ENCODE results near the gene WDR27.
"Not testable (repeated sequence)": the region's sequence is repeated elsewhere in the genome, so short reads cannot be mapped to it uniquely, and the experiment has no call there.

The WDR27 gene

GRCh38 chr6:169494038-169494437 is 207.8 kb downstream of the WDR27 start:
- DNase-seq (ENCODE audit: low read depth in 3 of 3, low spot score in 1 of 3): no peak

DNA sequence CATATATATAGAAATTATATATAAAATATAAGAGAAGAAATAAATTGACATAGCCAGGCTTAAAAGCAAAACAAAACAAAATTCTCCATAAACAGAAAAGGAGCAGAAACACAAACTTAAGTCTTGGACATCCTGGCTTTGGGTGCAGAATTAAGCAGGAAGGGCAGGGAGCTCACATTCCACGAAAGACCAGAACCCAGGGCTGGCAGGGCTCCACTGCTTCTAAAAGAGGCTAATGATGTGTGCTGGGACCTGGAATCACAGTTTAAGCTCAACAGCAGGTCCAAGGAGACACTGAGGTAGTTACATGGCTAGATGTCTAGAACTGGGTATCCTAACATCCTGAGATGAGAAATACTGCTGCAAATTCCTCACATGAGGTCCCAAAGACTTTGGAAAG is 210.3 kb downstream of the WDR27 start:
- DNase-seq (ENCODE audit: low read depth in 3 of 3, low spot score in 1 of 3): no peak

- no peak for DNase-seq (ENCODE audit: low read depth in 3 of 3, low spot score in 1 of 3)
Measured at GRCh38 chr6:169490830-169491229, 211.0 kb downstream of the WDR27 start.

DNA sequence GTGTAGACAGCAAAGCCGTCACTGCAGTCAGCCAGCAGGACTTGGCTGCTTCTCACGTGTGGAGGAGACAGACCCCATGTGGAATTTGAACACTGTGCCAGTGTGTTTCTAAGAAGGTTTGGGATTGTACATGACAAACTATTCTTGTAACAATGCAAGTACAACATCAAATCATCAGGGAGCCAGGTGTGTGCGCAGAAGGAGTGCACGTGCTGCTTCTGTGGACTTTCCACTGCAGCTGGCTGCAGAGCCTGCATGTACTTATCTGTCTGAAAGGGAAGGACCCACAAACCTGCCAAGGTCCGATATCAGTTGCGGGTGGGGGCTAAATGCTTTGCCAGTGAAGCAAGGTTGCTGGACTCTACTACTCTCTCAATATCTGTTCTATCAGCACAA is 211.6 kb downstream of the WDR27 start:
- DNase-seq (ENCODE audit: low read depth in 3 of 3, low spot score in 1 of 3): no peak

DNA sequence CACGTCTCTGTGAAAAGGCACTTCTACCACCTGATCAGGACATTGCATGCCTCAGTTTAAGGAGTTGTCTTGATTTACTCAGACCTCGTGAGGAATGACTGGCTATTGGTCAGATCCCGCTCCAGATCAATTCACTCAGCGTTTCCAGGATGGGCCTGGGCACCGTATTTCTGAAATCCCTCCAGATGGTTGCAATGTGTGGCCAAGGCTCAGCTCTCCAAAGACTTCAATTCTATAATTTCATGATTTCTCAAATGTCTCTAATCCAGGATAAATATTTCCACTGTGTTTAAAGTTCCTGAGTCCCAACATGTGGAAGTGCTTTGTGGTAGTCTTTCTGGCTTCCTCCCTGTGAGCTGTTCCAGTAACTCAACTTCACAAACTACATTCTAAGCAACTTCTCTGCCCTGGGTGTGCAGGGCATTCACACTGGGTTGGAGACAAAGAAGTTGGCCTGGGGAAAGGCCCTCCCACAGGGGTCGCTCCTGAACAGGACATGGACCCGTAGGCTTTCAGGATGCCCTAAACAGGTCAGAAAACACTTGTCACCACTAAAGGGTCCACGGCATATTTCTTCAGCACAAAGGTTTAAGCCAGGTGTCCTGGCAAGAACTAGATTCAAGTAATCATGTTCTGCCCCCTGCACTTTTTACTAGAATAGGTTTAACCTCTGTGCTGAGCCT is 212.1 kb downstream of the WDR27 start:
- no peak for DNase-seq (ENCODE audit: low read depth in 3 of 3, low spot score in 1 of 3)

GRCh38 chr6:169487579-169488436 is 214.0 kb downstream of the WDR27 start:
- DNase-seq (ENCODE audit: low read depth in 3 of 3, low spot score in 1 of 3): no peak

GRCh38 chr6:169479783-169480495 is 221.9 kb downstream of the WDR27 start:
- no peak for DNase-seq (ENCODE audit: low read depth in 3 of 3, low spot score in 1 of 3)

DNA sequence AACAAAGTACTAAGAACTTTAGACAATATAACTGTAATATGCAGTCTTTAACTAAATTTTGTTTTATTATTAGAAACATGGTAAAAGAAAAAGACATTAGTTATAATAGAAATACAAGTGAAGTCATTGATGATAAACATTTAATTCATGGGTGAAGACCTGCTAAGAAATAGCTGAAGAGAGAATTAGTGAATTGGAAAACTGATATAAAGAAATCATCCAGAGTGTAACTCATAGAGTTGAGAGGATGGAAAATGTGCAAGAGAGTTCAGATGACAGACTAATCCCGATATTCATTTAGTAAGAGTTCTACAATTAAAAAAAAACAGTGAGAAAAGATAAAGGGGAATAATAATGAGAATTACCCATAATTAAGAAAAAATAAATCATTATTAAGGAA is 227.5 kb downstream of the WDR27 start:
- no peak for DNase-seq (ENCODE audit: low read depth in 3 of 3, low spot score in 1 of 3)

DNA sequence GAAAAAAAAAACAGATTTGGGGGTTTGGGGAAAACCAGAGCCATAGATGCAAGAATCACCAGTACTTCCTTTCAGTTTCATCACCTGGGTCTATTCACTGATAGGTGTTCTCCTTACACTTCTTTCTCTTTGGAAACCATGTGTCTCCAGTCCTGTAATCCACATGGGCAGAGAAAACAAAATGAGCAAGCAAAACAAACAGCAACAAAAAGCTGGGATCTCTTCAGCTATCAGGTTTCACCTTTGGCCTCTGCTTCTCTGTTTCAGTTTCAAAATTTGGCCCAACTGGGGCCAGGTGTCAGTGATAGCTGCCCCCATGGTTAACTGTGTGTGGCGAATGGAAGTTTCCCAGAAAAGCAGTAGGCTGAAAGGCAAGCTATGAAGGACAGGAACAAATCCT is 228.2 kb downstream of the WDR27 start:
- no peak for DNase-seq (ENCODE audit: low read depth in 3 of 3, low spot score in 1 of 3)

- no peak for DNase-seq (ENCODE audit: low read depth in 3 of 3, low spot score in 1 of 3)
Measured at GRCh38 chr6:169472786-169473416, 228.9 kb downstream of the WDR27 start.

DNA sequence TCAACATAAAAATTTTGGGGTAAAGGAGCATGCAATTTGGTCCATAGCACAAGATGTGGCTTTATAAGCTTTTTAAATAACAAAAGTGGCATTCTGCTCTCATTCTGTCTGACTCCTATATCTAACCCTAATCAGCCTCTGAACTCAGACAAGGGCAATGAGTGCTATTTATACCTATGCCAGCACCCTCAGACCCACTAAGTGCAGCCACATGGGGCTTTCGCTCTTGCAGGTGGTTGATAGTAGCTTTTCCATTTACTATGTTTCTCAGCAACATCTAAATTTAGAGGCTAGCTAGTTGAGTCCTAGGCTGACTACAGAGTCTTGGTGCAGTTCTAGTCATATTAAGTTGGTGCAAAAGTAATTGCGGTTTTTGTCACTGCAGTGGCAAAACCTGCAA is 231.0 kb downstream of the WDR27 start:
- DNase-seq (ENCODE audit: low read depth in 3 of 3, low spot score in 1 of 3): no peak

- DNase-seq (ENCODE audit: low read depth in 3 of 3, low spot score in 1 of 3): no peak
Measured at GRCh38 chr6:169469028-169469427, 232.8 kb downstream of the WDR27 start.

- not testable (repeated sequence) for DNase-seq (ENCODE audit: low read depth in 3 of 3, low spot score in 1 of 3)
Measured at GRCh38 chr6:169467755-169468154, 234.1 kb downstream of the WDR27 start.

- DNase-seq (ENCODE audit: low read depth in 3 of 3, low spot score in 1 of 3): not testable (repeated sequence)
Measured at GRCh38 chr6:169466256-169466655, 235.6 kb downstream of the WDR27 start.

- no peak for DNase-seq (ENCODE audit: low read depth in 3 of 3, low spot score in 1 of 3)
Measured at GRCh38 chr6:169457762-169458161, 244.1 kb downstream of the WDR27 start.

GRCh38 chr6:169456840-169457239 is 245.0 kb downstream of the WDR27 start:
- no peak for DNase-seq (ENCODE audit: low read depth in 3 of 3, low spot score in 1 of 3)

DNA sequence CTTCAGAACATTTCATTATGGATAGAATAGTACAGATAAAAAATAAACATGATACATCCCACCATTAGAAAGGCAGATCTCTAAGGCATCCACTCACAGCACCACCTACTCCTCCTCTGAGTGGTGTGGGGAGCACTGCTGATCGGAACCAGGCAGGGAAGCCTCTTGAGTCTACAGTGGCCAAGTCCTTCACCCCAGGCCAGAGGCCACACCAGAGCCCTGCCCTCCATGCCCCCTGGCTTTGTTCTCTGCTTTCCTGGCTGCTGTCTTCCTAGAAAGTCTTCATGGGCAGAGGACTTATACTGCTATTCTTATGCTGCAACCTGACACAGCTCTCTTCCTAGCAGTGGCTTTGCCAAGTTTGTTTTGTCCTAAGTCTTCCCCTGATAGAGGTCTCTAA is 246.4 kb downstream of the WDR27 start:
- no peak for DNase-seq (ENCODE audit: low read depth in 3 of 3, low spot score in 1 of 3)

- DNase-seq (ENCODE audit: low read depth in 3 of 3, low spot score in 1 of 3): no peak
Measured at GRCh38 chr6:169454872-169455204, 247.0 kb downstream of the WDR27 start.

- DNase-seq (ENCODE audit: low read depth in 3 of 3, low spot score in 1 of 3): no peak
Measured at GRCh38 chr6:169454204-169454871, 247.5 kb downstream of the WDR27 start.

DNA sequence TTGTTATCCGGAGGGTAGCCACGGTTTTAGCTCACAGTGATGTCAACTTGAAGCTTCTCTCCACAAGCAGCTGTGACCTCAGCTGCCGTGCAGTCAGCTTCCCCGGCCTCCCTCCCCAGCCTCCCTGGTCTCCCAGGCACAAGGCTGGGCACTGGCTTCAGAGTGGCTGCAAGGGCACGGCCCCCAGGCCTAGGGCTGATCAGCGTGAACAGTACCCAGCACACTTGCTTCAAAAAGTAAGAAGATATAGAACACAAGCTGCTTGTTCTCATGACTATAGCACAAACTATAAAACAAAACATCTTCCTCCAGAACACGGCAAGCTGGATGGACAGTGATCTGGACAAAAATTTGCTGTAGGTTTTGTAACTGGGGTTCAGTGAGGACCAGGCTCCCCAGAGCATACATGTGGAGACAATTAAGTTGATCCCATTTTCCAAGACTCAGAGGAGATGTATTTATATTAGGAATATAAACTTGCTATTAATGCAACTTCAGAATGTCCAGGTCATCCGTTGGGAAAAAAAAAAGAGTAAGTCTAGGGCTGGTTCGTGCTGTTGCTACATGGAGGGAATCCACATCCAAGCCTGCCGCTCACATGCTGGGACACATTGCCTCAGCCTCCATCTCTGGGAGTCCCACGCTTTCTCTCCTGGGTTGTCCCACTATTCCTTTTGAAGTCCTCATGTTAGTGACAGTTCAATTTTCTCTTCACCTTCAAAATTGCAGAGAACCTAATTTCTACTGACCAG is 248.8 kb downstream of the WDR27 start:
- no peak for DNase-seq (ENCODE audit: low read depth in 3 of 3, low spot score in 1 of 3)

All from stimulated activated CD4-positive, alpha-beta T cell treated with anti-CD3 and anti-CD28 coated beads, TNF-alpha, amount 100 ng/mL, for 1 hour (primary cell).